Fibroblast of upper back skin (primary cell): ENCODE results near the gene CCL13.
A peak's percentile ranks its signal among the peaks of the same experiment; 100 is the strongest.

ENCODE experiments used
- DNase-seq: peaks from one replicate; pipeline ENCODE4 v3.0.0-alpha.2; 2013

CCL13 gene

DNA sequence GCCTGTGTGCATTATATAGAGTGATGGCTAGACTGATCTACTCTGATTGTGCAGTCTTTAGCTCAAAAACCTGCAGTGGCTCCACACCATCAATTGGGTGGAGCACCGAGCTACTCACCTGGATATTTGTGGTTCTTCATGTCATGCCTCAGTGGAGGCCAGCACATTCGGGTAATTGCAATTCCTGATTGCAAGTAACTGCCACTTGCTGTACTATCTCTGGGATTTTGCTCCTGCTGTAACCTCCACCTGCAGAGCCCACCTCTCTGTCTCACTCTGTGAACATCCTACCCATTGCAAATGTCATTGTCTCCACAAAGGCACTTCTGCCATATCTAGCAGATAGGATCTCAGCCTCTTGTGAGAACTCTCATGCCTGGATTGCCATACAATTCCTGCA lies 8.5 kb downstream of the CCL13 start:
- DNase-seq = no peak

GRCh38 chr17:34365340-34365739 lies 9.1 kb downstream of the CCL13 start:
- no peak for DNase-seq

DNA sequence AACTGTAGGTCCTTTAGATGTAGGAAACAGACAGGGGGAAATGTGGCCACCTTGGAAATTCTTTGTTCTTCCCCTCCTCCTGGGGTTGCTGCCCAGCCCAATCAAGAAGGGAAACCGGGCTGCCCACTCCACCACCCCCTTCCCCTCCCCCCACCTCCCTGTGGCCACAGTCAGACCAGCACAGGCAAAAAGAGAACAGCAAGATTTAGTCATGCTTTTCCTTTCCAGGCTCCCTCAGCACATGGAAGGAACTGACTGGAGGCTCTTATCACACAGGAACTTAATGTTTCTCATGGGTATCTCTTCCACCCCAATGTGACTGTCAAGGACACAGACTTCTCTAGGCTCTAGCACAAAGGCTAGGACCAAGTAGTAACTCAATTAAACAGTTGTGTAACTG lies 9.7 kb downstream of the CCL13 start:
- no peak for DNase-seq

DNA sequence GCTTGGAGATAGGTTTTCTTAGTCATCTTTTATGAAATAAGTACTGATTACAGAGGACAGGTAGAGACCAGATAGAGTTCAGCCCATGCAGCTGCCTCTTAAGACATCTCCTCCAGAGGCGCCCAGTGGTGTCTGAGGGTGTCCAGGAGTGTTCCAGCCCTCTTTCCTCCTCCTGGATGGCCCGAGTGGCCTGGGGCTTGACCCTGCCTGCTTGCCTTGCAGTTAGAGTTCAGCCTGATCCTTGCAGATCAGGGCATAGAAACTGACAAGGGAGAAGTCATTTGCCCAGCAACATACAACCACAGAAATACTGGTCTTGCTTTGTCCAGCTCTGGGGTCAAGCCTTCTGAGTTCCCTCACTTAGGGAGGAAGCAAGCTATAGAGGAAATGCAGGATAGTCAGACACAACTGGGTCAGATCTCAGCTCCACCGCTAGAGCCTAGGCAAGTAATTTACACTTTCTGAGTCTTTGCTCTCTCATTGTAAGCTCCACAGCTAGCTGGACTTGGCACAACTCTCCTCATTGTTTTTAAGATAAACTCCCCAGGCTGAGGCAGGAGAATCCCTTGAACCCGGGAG lies 10.3 kb downstream of the CCL13 start:
- no peak for DNase-seq

DNA sequence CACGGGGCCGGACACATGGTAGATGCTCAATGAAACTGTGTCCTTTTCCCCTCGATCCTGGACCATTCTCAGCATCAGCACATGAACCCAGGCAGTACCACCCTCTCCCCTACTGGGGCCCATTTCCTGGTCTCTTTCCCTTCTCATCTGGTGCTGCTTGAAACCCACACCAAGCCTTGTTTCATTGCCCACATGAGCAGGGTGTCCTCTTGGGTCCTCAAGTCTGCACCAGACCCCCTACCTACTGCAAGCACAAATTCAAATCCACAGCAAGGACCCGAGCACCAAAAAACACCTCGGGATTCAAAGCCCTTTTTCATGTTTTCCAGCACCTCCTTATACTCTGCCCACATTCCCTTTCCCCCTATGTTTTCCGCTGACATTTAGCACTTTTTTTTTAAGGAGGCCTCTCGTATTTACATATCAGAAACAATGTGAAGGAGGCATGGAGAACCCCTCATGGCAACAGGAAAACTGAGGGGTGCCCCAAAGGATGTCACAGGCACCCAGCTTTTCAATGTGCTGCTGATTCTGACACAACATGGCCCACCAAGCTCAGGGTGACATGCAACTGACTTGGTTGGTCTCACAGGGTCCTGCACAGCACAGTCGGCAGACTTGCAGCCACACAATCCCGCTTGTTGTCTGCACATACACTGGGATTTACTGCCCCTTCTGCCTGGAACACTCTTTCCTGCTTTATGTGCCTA lies 11.4 kb downstream of the CCL13 start:
- DNase-seq = no peak

GRCh38 chr17:34368196-34368945 lies 12.1 kb downstream of the CCL13 start:
- DNase-seq = no peak

DNA sequence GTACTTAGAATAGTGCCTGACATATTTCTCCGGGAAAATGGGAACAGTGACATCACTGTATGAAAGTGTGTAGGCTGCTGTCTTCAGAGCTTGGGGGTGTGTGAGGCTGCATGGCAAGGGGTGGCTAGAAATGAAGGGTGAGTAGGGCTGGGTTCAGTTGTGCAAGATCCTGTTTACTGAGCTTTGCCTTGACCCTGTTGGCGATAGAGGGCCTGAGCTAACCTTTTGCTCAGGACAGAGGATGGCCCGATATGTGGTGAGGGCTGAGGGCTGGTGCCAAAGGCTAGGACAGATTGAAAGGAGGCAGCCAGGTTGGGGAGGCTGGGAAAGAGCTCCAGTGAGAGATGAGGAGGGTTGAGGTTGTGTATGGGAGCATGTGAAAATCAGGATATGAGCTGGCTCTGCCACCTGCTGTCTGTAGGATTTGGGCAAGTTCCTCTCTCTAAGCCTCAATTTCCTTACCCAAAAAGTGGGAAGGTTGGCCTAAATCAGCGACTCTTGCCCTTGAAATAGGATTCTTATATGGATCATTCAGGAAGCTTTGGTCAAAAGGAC lies 12.7 kb downstream of the CCL13 start:
- DNase-seq = no peak

DNA sequence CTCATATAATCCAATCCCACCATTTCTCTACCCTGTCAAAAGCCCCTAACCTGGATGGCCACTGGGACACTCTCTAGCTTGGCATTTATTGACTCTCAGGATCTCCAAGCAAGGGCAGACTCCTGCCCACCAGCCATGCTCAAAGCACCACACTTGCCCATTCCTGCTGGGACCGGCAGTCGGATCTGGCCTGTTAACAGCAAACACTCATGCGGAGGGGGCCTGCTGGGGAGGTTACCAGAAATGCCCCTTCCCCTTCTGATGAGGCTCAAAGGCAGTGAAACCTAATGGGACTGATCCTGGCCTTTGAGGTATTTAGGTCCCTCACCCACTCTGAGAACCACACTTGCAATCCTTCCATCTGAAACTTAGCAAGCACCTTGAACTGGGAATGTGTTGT lies 13.3 kb downstream of the CCL13 start:
- no peak for DNase-seq

DNA sequence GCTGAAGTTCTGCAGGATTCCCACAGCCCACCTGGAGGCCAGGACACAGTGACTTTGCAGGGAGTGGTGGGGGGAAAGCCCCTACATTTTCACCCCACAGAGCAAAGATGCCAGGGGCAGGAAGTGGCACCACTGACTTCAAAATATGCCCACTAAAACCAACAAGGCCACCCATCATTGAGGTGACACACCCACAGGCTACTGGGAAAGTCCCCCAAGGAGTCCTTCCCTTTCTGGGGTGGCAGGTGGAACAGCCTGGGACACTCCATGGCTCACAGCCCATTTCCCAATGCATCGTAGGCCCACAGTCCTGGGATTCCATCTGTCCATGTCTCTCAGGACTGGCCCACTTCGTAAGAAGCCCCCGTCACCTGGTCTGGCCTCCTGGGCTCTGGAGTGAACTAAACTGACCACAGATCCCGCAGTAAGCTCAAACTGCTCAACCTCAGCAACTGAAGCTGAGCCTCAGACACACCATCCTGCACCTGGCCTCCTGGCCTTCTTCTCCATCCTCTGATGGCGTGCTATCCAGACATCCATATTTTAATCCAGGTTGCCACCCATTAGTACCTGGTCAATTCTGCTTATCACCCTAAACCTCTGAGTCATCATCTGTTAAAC lies 14.2 kb downstream of the CCL13 start:
- no peak for DNase-seq

GRCh38 chr17:34370997-34371395 lies 14.7 kb downstream of the CCL13 start:
- DNase-seq = no peak

DNA sequence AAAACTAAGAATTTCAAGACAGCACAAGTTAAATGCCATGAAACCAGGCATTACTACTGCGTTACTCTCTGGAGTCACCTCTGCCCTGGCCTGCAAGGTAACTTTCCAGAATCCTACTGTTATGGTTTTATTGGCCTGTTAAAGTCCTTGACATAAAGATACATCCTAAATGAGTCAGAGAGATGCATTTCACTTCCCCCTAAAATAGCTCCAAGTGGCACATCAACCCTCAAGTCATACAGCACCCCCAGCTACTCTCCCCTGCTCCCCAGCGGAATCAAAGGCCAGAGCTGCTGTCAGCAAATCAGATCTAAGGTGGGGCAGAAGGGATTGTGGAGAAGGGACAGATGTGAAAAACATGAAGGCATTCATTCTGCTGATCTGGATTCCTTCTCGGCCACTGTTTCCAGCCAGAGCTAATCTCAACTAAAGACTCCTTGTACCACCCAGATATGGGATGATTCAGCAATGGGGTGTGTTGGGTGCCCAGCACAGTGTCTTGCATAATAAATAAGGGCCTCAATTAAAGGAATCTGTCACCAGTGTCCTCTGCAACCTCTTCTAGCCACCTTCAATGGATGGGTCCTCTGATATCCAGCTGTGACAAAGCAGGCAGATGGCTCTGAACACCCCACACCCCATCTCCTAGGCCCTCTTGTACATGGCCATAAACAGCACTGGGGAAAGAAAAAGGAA lies 15.3 kb downstream of the CCL13 start:
- no peak for DNase-seq

- no peak for DNase-seq
Observed at GRCh38 chr17:34374457-34374856, 18.2 kb downstream of the CCL13 start.

- DNase-seq = no peak
Observed at GRCh38 chr17:34375426-34375997, 19.2 kb downstream of the CCL13 start.

- DNase-seq = no peak
Observed at GRCh38 chr17:34377078-34377823, 21.0 kb downstream of the CCL13 start.

DNA sequence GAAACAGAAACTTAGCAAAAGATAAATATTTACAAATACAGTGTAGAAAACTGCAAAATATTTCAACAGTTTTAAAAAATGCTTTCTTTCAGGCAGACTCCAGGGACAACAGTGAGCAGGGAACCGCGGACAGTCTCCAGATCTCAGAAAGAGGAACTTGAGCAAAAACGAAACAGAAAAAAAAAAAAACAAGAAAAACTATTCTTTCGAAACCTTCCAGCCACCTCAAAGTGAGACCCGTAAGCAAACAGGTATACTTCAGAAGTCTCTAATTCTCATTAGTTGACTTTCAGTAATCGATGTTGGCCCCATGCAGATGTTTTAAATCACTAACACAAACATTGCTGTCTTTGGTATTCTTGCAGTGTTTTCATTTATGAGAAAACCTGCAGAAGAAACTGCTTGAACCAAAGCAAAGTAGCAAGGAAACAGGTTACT lies 22.4 kb downstream of the CCL13 start:
- DNase-seq = no peak

DNA sequence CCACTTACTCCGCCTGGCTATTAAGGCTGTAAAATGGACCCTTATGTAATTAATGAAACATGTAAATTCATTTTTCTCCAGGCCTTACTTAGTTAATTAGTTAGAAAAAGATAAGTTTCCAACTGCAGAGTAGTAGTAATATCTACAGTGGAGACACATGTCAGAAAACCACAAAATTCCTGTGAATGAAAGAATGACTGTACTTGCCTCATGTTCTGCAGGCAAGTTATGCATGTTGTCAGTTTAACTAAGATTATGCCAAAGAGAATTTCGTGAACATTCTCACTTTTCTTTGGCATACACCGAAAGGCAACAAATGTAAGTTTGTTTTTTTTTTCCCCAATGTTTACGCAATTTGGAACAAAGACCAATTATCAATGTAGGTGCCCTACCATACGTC lies 23.6 kb downstream of the CCL13 start:
- peak; percentile 15 for DNase-seq

GRCh38 chr17:34382621-34383124 lies 26.4 kb downstream of the CCL13 start:
- DNase-seq = no peak

GRCh38 chr17:34383216-34383615 lies 26.9 kb downstream of the CCL13 start:
- no peak for DNase-seq

- DNase-seq = no peak
Observed at GRCh38 chr17:34384271-34384670, 28.0 kb downstream of the CCL13 start.

GRCh38 chr17:34384822-34385605 lies 28.7 kb downstream of the CCL13 start:
- no peak for DNase-seq

GRCh38 chr17:34386343-34386696 lies 30.0 kb downstream of the CCL13 start:
- DNase-seq = no peak
